Measurements from ENCODE around the gene NMRK2. TPM values are rescaled to one million over a fixed set of nuclear protein-coding genes. Genes with fewer than 3 reads are reported as not detected.

Gene NMRK2
- total RNA-seq, 4 donors from 2014 or later: 0.39 to 2.1 (median 0.69) TPM; not detected in 1

GRCh38 chr19:3987619-3988371 lies 54.9 kb downstream of the NMRK2 start:
- H3K9me3 ChIP-seq: no peaks in the 10 kb centered on the region
- TF ChIP-seq, protein P1, sequence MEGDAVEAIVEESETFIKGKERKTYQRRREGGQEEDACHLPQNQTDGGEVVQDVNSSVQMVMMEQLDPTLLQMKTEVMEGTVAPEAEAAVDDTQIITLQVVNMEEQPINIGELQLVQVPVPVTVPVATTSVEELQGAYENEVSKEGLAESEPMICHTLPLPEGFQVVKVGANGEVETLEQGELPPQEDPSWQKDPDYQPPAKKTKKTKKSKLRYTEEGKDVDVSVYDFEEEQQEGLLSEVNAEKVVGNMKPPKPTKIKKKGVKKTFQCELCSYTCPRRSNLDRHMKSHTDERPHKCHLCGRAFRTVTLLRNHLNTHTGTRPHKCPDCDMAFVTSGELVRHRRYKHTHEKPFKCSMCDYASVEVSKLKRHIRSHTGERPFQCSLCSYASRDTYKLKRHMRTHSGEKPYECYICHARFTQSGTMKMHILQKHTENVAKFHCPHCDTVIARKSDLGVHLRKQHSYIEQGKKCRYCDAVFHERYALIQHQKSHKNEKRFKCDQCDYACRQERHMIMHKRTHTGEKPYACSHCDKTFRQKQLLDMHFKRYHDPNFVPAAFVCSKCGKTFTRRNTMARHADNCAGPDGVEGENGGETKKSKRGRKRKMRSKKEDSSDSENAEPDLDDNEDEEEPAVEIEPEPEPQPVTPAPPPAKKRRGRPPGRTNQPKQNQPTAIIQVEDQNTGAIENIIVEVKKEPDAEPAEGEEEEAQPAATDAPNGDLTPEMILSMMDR (IDR thresholded peaks at IDR 0.05): peak; percentile 76 to 91 (median 83)
- TF ChIP-seq EP300 (IDR thresholded peaks at IDR 0.05) (no peak), POLR2AphosphoS5 (IDR thresholded peaks at IDR 0.05) (peak in 1 of 2 donors; percentile 73)
- 9% methylated on average over 30 of the region's 30 CpGs for WGBS
- intact Hi-C loops (cut with DNase I): loop anchor here (2.0 to 10.0 kb wide), 3 partner anchors 90 to 217 kb away; no protein-coding TSS in a partner anchor
- H3K4me1 ChIP-seq: peaks cover 41 to 49% (median 46%) of the 10 kb centered on the region in 4 donors
- no peaks in the 10 kb centered on the region for H3K27me3 ChIP-seq
- peak overlapping the region; percentile 24 to 71 (median 34) for H3K4me3 ChIP-seq
- peaks cover 12 to 16% (median 14%) of the 10 kb centered on the region in 4 donors for H3K36me3 ChIP-seq
- H3K27ac ChIP-seq (replicated peaks in 1 of 4): peak overlapping the region in 2 of 4 donors; percentile 53 to 93
- no peak for DNase-seq (ENCODE audit: extremely low spot score)

- intact Hi-C loops (cut with DNase I): no loop called here
- TF ChIP-seq EP300 (IDR thresholded peaks at IDR 0.05): no peak
- TF ChIP-seq, protein P1 (IDR thresholded peaks at IDR 0.05): no peak
- TF ChIP-seq POLR2A (IDR thresholded peaks at IDR 0.05; ENCODE audit: low read depth): no peak
- TF ChIP-seq POLR2AphosphoS5 (IDR thresholded peaks at IDR 0.05): no peak
- Histone ChIP-seq H3K27ac (replicated peaks in 1 of 4) (no peak overlapping the region), H3K4me3 (no peak overlapping the region), H3K9me3 (no peaks in the 10 kb centered on the region), H3K27me3 (no peaks in the 10 kb centered on the region), H3K4me1 (peaks cover 22 to 27% (median 26%) of the 10 kb centered on the region in 4 donors), H3K36me3 (no peaks in the 10 kb centered on the region)
- 71% methylated on average over 3 of the region's 3 CpGs for WGBS
- no peak for DNase-seq (ENCODE audit: extremely low spot score)
Observed at GRCh38 chr19:3990815-3991117, 57.9 kb downstream of the NMRK2 start.

Small RNA genes within 50 kb of the gene (small RNA-seq; reads per million reads assigned to genes)
- gene RN7SL202P (0 reads per million in 3 donors), gene SNORD37 (6.8 to 8.5 (median 7.2) reads per million in 3 donors)

Other genes with a start within 250 kb of the NMRK2 start
- gene PIP5K1C, start 232.6 kb upstream of the NMRK2 start, total RNA-seq: 100 to 1,000 TPM in 2 of 4 donors, 10 to 100 TPM in 2; 73.2 to 180 (median 99.9) TPM
- 1 to 10 TPM in 1 of 4 donors, under 1 TPM in 2, not detected in 1; 0.06 to 4.2 (median 0.17) TPM for gene TJP3, start 224.7 kb upstream of the NMRK2 start, total RNA-seq
- 10 to 100 TPM; 13.7 to 40.5 (median 24.4) TPM for gene APBA3, start 171.4 kb upstream of the NMRK2 start, total RNA-seq
- 10 to 100 TPM; 45.2 to 84.3 (median 77.4) TPM for gene MRPL54, start 170.4 kb upstream of the NMRK2 start, total RNA-seq
- not detected for gene RAX2, start 160.8 kb upstream of the NMRK2 start, total RNA-seq
- 1 to 10 TPM in 3 of 4 donors, under 1 TPM in 1; 0.13 to 2.9 (median 1.8) TPM for gene MATK, start 146.7 kb upstream of the NMRK2 start, total RNA-seq
- under 1 TPM in 1 of 4 donors, not detected in 3; 0.69 TPM for gene ZFR2, start 64.0 kb upstream of the NMRK2 start, total RNA-seq
- gene ATCAY, start 52.4 kb upstream of the NMRK2 start, total RNA-seq: 1 to 10 TPM in 1 of 4 donors, under 1 TPM in 3; 0.42 to 1.3 (median 0.82) TPM
- gene DAPK3, start 38.0 kb downstream of the NMRK2 start, total RNA-seq: 100 to 1,000 TPM; 140 to 226 (median 212) TPM
- gene EEF2, start 52.4 kb downstream of the NMRK2 start, total RNA-seq: 1,000 to 10,000 TPM; 2,280 to 3,286 (median 2,635) TPM
- gene PIAS4, start 74.7 kb downstream of the NMRK2 start, total RNA-seq: 10 to 100 TPM; 16.6 to 34.1 (median 24.8) TPM
- 100 to 1,000 TPM in 2 of 4 donors, 10 to 100 TPM in 2; 71.9 to 137 (median 114) TPM for gene ZBTB7A, start 133.8 kb downstream of the NMRK2 start, total RNA-seq
- gene MAP2K2, start 191.1 kb downstream of the NMRK2 start, total RNA-seq: 100 to 1,000 TPM in 2 of 4 donors, 10 to 100 TPM in 2; 59.0 to 145 (median 101) TPM
- not detected for gene CREB3L3, start 220.6 kb downstream of the NMRK2 start, total RNA-seq
- gene SIRT6, start 249.5 kb downstream of the NMRK2 start, total RNA-seq: 10 to 100 TPM; 16.0 to 24.1 (median 19.9) TPM
- 1 to 10 TPM in 2 of 4 donors, under 1 TPM in 2; 0.32 to 2.5 (median 0.96) TPM for gene ANKRD24, start 249.6 kb downstream of the NMRK2 start, total RNA-seq

Data from esophagus muscularis mucosa (tissue), 4 donors.